ENCODE data around the gene IFNAR1. TPM values are rescaled to one million over a fixed set of nuclear protein-coding genes. Genes with fewer than 3 reads are reported as not detected.

IFNAR1 gene
- total and polyA plus RNA-seq, 9 of the 15 experiments (the other 6 are each of a cell fraction or from before 2014, with no cell fraction given): 8.6 to 31.8 (median 14.8) TPM

DNA sequence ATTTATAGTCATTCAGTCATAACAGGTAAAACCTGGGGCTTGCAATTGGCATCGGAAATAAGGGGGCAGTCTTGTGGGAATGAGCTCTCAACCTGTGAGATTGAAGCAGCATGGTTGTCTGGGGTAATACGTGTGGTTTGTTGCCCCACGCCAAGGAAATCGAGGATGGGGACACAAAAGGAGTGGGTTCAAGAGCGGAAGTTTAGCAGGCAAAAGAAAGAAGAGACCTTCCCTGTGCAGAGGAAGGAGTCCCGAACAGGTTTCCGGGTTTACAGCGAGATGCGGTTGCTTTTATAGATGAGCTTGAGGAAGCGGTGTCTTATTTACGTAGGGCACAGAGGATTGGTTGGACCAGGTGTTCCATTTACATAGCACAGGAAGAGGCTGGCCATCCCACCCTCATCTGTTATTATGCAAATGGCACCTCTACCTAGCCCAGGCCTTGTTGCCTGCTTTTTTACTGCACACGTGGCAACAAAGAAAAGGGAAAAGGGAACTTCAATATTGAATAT lies 37.3 kb downstream of the IFNAR1 start:
- no peaks in the 10 kb centered on the region for H4K20me1 ChIP-seq (replicated peaks; ENCODE audit: control insufficient read depth, insufficient read depth, low read length)
- no peaks in the 10 kb centered on the region for H3K9me1 ChIP-seq (ENCODE audit: control insufficient read depth, insufficient read depth, low read length)
- H2AFZ ChIP-seq (ENCODE audit: low read depth, low read length): peak overlapping the region; percentile 83
- 32% methylated on average over 12 of the region's 12 CpGs for whole genome bisulfite sequencing (ENCODE audit: insufficient coverage, low coverage, missing lambda C conversion rate)
- FAIRE-seq (peak; percentile 49), ATAC-seq (peak; percentile 51), DNase-seq (ENCODE audit: extremely low read depth in 1 of 4, low spot score in 3 of 4) (peak in 2 of 4 experiments; percentile 22 to 59)
- BruUV-seq (replicated peaks): no TSS peak
- ChIA-PET POLR2A (interaction anchor here (0.7 to 2.0 kb wide), 8 partner anchors 9 to 134 kb away, joined by 3 to 12 read pairs (median 5); partner anchors contain the start of genes IFNAR1 and IL10RB), CTCF (ENCODE audit: low intra/inter-chr PET ratio) (interaction anchor here (0.9 to 2.2 kb wide), 3 partner anchors 14 to 162 kb away, joined by 3 to 14 read pairs (median 11); no protein-coding TSS in a partner anchor)
- peak overlapping the region; percentile 23 for H3K4me3 ChIP-seq
- intact Hi-C loops (cut with micrococcal nuclease): loop anchor here (5.0 kb wide), 2 partner anchors 95 to 245 kb away; partner anchors contain the start of gene IL10RB
- H3K4me2 ChIP-seq (ENCODE audit: insufficient read depth, low read length): peak overlapping the region; percentile 81
- in situ Hi-C loops (cut with MboI): no loop called here
- H3K36me3 ChIP-seq (ENCODE audit: control insufficient read depth, insufficient read depth, low read length): no peaks in the 10 kb centered on the region
- H3K4me1 ChIP-seq (replicated peaks in 1 of 2; ENCODE audit: control insufficient read depth in 2 of 2, insufficient read depth in 2 of 2, low read length in 2 of 2): peaks cover 9 to 20% of the 10 kb centered on the region in 2 experiments; a peak in 3 of 5 replicates
- no peaks in the 10 kb centered on the region for H3K27me3 ChIP-seq (ENCODE audit: control insufficient read depth in 2 of 2, insufficient read depth in 2 of 2, low read length in 2 of 2)
- no peaks in the 10 kb centered on the region for H3K79me2 ChIP-seq (ENCODE audit: control insufficient read depth, insufficient read depth, low read length)
- peaks cover 8% of the 10 kb centered on the region for H3K9me3 ChIP-seq (replicated peaks; ENCODE audit: control insufficient read depth, insufficient read depth, low read depth, low read length)
- no peak overlapping the region for H3K27ac ChIP-seq (ENCODE audit: extremely low read depth, low read depth, low read length)
- no peak overlapping the region for H3K9ac ChIP-seq (ENCODE audit: insufficient read depth in 1 of 2, low read depth in 2 of 2, low read length in 2 of 2)
- TF ChIP-seq ZBTB8A (IDR thresholded peaks at IDR 0.05; ENCODE audit: partially characterized antibody) (no peak), TCF7 (IDR thresholded peaks at IDR 0.05; ENCODE audit: borderline replicate concordance) (no peak), ZNF232 (CRISPR knock-in tag; IDR thresholded peaks at IDR 0.05) (no peak), PURB (CRISPR knock-in tag; IDR thresholded peaks at IDR 0.05; ENCODE audit: low read depth) (no peak), OTX1 (CRISPR knock-in tag; IDR thresholded peaks at IDR 0.05) (0 out of 2 replicates have a peak, but pooled peaks have one; percentile 39), TAF15 (IDR thresholded peaks at IDR 0.05; ENCODE audit: low read depth, low read length) (no peak), WHSC1 (IDR thresholded peaks at IDR 0.05; ENCODE audit: low read length) (no peak), HSF4 (CRISPR knock-in tag; IDR thresholded peaks at IDR 0.05; ENCODE audit: borderline replicate concordance) (no peak), HOMEZ (CRISPR knock-in tag; IDR thresholded peaks at IDR 0.05) (no peak), CTBP1 (IDR thresholded peaks at IDR 0.05; ENCODE audit: borderline replicate concordance) (no peak), L3MBTL2 (IDR thresholded peaks at IDR 0.05) (0 out of 2 replicates have a peak, but pooled peaks have one; percentile 11), NELFE (IDR thresholded peaks at IDR 0.05; ENCODE audit: insufficient read depth, insufficient read length) (no peak), KDM5B (IDR thresholded peaks at IDR 0.05; ENCODE audit: insufficient replicate concordance, low read depth, low read length) (peak; percentile 87), CREB3L1 (IDR thresholded peaks at IDR 0.05; ENCODE audit: borderline replicate concordance, low read depth) (no peak), PHF8 (IDR thresholded peaks at IDR 0.05; ENCODE audit: borderline replicate concordance, low read length) (peak; percentile 40; the same call in 1 of the 2 replicates), ZFP30 (CRISPR knock-in tag; IDR thresholded peaks at IDR 0.05; ENCODE audit: borderline replicate concordance) (0 out of 2 replicates have a peak, but pooled peaks have one; percentile 10)
- TF ChIP-seq, protein P1, sequence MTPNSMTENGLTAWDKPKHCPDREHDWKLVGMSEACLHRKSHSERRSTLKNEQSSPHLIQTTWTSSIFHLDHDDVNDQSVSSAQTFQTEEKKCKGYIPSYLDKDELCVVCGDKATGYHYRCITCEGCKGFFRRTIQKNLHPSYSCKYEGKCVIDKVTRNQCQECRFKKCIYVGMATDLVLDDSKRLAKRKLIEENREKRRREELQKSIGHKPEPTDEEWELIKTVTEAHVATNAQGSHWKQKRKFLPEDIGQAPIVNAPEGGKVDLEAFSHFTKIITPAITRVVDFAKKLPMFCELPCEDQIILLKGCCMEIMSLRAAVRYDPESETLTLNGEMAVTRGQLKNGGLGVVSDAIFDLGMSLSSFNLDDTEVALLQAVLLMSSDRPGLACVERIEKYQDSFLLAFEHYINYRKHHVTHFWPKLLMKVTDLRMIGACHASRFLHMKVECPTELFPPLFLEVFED (CRISPR knock-in tag; conservative IDR thresholded peaks at IDR 0.05): 0 out of 2 replicates have a peak, but pooled peaks have one; percentile 67
